HG02588 (cell line): ENCODE data around the gene TLR6.
"Not testable (repeated sequence)": the region's sequence is repeated elsewhere in the genome, so short reads cannot be mapped to it uniquely, and the experiment has no call there.

Experiments used
- ATAC-seq: cut with Tn5 transposase; IDR thresholded peaks from one replicate; pipeline ENCODE4 v1.9.1; 2021; ENCODE audit warnings: mild to moderate bottlenecking, moderate library complexity; ENCODE audit not compliant: unreplicated experiment

TLR6 gene

DNA sequence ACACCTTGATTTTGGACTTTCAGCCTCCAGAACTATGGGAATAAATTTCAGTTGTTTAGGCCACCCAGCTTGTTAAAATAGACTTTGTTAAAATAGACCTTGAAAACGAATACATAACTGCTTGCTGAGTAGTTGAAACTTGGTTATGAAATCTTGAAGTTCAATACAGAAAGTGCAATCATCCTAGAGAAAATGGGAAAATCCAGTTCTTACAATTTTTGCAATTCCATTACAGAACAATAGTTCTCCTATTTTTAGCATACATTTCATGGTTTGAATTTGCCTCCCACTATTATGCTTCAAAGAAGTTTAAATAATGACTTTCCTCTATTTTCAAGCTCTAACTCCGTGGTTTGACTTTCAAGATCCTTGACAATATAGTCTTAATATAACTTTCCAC, 62.6 kb downstream of the TLR6 start:
- no peak for ATAC-seq

DNA sequence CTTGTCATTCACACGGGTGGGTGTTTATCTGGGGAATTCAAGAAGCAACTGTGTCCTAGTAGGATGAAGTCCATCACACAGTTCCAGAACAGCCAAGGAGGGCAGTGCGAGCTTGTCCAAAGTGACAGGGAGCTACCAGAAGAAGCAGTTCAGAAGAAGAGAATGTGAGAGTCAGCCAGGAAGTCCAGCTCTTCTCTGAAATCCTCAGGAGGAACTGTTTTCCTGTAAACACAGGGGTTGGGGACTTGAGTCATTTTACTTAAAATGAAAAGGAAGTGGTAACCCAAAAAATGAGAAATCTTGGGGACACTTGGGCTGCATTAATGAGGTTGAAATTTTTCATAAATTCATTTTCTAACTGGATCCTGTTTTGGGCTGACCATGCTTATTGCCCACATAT, 65.6 kb downstream of the TLR6 start:
- no peak for ATAC-seq

DNA sequence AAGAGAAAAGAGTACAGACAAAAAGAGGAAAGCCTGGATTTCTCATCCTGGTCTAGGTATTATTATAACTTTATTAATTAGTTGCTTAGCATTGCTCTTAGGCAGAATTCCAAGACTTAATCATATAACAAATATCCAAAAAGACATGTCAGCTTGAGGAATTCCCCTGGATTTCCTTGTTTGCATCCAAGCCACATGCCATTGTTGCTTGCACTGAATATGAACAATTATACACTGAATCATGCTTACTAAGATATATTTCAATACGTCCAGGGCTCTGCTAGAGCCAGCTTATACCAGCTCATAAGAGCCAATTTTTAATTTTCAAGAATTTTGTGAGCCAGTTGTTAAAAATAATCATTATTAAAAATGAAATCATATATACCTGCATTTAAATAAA, 68.3 kb downstream of the TLR6 start:
- ATAC-seq: no peak

DNA sequence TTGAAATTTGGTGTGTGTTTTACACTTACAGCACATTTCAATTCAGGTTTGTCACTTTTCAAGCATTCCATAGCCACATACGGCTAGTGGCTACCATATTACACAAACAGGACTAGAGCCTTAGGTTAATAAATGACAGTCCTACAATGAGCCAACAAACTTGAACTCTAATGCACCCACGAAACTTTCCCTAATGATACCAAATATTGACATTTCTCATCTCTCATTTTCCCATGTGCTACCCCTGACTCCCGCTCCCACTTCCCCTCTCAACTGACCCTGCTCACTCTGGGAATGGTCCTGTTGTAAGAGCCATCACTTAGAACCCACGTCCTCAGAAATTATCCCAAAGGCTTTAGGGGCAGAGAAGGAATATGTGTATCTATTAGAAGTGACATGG, 68.9 kb downstream of the TLR6 start:
- ATAC-seq: no peak

DNA sequence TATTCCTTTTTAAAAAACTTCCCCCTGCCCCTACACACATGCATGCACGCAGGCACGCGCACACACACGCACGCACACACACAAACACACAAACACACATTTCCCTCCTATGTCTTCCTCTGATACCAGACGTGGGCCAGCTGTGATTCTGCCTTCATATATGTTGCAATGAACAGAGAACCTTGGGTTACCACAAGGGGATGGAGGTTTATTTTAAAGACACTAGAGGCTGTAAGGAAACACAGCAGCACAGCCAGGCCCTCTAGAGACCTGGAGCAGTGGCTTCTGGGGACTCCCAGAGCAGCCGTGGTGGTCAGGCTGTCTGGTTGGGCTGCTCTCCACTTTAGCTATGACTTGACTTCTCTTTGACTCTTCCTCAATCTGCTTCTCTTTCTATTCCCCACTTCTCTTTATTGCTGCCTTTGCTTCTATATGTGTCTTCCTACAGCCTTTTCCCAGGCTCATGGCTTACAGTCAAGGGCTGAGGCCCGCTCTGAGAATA, 70.7 kb downstream of the TLR6 start:
- ATAC-seq: no peak

DNA sequence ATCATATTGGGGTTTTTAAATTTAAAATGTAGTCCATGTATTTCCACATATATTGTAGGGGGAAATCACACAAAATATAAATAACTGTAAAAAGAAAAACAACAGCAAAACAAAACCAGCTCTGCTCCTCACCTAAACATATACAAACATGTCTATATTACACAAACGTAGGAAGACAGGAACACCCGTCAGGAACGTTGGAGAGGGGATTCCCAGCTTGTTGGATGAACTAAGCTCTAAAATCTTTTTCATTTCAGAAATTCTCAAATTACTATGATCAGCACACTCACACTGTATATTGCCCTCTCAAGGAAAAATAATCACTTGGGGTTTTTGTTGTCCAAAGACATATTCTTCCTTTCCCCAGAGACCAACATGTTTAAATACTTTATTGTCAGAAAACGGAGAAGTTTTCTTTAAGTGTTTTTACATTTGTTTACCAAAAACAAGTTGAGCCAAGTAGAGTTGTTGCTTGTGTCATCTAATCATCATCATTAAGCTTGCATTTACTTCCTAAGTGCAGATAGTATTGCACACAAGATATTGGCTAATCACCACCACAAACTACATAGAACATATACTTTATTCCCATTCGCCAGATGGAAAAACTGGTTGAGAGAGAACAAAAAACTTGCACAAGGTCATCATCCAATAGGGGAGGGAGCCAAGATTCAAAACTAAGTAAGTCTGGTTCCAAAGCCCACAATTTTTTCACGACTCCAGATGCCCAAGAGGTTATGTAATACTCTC, 71.4 kb downstream of the TLR6 start:
- ATAC-seq: no peak

DNA sequence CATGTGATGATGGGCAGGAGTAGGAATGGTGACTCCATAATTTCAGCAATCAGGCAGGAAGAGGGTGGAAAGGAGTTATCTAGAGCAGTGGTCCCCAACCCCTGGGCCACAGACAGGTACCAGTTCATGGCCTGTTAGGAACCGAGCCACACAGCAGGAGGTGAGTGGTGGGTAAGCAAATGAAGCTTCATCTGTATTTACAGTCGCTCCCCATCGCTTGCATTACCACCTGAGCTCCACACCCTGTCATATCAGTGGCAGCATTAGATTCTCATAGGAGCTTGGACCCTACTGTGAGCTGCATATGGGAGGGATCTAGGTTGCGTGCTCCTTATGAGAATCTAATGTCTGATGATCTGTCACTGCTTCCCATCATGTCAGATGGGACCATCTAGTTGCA, 72.5 kb downstream of the TLR6 start:
- no peak for ATAC-seq

DNA sequence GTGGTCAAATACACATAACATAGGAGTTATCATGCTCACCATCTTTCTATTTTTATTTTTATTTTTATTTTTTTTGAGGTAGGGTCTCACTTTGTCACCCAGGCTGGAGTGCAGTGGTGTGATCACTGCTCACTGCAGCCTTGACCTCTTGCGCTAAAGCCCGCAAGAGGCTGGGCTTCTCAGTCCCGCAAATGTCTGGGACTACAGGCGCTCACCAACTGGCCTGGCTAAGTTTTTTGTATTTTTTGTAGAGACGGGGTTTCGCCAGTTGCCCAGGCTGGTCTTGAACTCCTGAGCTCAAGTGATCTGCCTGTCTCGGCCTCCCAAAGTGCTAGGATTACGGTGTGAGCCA, 73.5 kb downstream of the TLR6 start:
- ATAC-seq: no peak

DNA sequence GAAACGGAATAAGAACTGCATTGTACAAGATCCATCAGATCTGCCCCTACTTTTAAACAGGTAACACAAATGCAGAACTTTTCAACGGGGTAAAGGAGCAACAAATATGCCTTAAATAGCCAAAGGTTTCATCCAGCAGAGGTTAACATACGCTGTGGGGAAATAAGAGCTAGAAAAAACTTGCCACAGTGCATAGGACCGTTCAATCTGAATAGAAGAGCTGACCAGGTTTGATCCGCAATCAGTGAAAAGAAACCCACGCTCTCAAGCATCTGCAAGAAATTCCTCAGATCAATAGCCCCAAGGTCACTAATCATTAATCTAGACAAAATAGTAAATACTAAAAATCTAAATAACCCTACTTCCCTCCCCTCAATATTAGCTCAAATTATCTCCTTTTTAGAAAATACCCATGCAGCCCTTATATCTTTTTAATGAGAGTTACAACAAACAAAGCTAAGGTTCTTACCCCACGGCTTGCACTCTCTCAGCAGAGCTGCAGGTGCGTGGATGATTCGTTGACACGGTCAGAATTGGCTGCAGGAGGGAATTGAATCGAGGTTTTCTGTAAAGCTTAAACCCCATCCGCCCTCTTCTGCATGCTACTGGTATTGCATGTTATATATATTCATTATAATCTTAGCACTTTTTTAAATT, 74.0 kb downstream of the TLR6 start, which contains the start of gene TLR10:
TSS of gene TLR10 (minus strand) at position 539 of the 657 bp plus-strand sequence. CDS start 7,400 bp downstream, outside the sequence.
- peak; percentile 59 for ATAC-seq

DNA sequence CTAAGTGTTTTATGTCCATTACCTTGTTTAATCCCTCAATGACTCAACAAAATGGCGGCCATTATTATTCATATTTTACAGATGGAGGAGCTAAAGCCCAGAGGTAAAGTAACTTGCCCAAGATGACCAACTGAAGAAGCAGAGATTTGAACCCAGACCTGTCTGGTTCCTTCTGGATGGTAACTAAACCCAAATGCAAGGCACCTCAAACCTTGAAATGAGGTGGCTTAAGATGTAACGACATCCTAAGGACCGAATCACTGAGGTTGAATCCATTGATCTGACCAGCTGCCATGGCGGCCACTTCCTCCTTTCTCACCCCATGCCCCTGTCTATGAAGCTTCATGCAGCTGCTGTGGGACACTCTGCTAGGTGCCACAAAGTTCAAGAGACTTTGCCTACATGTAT, 74.8 kb downstream of the TLR6 start:
- ATAC-seq: no peak

DNA sequence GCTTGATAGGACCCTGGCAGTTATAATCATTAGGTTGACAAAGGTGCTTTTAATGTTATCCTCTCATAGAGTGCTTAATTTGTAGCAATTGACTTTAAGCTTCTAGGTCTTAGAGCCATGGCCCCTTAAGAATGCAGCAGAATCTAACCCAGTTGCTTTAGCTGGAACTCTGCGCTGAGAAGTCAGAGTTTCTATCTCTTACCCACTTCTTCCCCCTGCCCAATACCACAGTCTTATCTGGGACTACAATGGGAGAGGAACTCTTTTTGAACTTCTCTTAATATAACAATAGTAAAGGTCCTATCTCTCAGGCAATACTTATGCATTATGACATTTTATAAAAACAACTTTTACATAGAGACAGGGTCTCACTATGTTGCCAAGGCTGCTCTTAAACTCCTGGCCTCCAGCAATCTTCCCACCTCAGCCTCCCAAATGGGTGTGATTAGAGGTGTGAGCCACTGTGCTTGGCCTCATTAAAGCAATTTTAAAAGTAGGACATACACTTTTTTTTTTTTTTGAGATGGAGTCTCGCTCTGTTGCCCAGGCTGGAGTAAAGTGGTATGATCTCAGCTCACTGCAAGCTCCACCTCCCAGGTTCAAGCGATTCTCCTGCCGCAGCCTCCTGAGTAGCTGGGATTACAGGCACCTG, 75.7 kb downstream of the TLR6 start:
- ATAC-seq: no peak

DNA sequence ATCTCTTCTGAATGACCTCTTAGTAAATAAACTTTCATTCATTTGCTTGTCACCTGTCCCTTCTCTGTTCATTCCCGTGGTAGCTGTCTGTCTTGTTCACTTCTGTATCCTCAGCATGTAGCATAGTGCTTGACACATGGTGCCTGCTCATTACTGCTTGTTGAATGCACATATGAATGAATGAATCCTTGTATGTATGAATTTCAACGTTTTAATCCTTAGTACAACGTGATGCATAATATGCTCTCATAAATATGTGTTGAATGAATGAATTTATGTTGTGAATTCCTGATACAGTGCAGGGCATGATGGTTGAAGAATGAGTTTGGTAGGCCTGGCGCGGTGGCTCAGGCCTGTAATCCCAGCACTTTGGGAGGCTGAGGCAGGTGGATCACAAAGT, 76.8 kb downstream of the TLR6 start:
- ATAC-seq: no peak

DNA sequence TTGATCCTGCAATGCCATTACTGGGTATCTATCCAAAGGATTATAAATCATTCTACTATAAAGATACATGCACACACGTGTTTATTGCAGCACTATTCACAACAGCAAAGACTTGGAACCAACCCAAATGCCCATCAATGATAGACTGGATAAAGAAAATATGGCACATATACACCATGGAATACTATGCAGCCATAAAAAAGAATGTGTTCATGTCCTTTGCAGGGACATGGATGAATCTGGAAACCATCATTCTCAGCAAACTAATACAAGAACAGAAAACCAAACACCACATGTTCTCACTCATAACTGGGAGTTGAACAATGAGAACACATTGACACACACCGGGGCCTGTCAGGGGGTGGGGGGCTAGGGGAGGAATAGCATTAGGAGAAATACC, 78.7 kb downstream of the TLR6 start:
- not testable (repeated sequence) for ATAC-seq

DNA sequence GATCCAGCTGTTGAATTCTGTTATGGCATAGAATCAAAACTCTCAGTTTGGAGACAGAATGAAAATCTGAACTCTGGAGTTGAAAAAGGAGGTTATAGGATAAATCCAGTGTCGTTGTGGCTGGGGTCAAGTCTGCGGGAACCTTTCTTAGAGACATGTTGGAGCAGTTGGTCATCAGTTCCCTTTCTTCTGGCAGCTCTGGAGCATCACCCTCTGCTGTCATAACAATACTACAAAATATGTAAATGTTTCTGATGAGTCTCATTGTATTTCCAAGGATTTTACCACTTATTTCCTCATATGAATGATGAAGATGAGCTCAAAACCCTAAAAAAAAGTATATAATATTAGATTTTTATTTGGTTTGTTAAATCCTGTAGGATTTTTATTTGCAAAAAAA, 81.3 kb downstream of the TLR6 start:
- ATAC-seq: no peak

DNA sequence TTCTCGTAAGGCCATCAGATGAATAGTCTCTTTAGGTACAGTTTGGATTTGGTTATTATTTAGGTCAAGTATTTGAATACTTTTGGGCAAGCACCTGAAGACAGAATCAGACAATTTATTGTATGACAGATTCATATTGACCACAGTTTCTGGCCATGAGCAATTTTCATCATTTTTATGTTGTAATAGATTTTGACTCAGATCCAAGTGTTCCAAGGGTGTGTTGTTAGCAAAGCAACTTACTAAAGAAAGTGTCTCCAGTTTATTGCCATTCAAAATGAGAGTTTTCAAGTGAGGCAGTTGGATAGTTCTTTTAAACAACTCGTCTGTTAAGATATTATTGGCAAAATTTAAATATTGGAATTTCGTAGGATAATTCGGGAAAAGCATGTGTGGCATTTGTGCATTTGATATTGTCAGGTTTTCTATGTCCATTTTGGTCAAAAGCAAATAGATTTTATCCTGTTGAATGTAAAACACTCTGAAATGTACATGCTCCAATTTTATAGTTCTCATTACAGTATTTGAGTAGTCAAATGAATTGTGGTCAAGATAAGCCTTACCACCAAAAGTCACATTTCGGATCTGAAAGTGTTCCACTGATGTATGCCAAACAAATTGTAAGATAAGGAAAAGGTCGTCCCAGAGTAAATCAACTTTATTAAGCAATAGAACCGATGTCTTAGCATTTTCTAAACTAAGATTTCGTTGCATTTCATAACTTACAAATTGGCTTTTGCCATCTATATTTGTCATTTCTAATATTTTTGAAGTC, 82.2 kb downstream of the TLR6 start:
- ATAC-seq: no peak
